HG03575 (cell line): ENCODE results near the gene SMAD7.

Source experiments
- ATAC-seq: cut with Tn5 transposase; IDR thresholded peaks from one replicate; pipeline ENCODE4 v1.9.1; 2021; ENCODE audit not compliant: unreplicated experiment, insufficient number of reproducible peaks, low FRiP score; ENCODE audit errors: extremely low read depth

Gene SMAD7

GRCh38 chr18:48988508-48989303 lies 37.9 kb upstream of the SMAD7 start:
- no peak for ATAC-seq

- ATAC-seq, result no peak
Measured at GRCh38 chr18:48987821-48988220, 37.1 kb upstream of the SMAD7 start.

- no peak for ATAC-seq
Measured at GRCh38 chr18:48986851-48987761, 36.3 kb upstream of the SMAD7 start.

GRCh38 chr18:48985161-48985560 lies 34.4 kb upstream of the SMAD7 start:
- ATAC-seq, result no peak

- ATAC-seq, result no peak
Measured at GRCh38 chr18:48983793-48984437, 33.1 kb upstream of the SMAD7 start.

GRCh38 chr18:48982266-48982665 lies 31.5 kb upstream of the SMAD7 start:
- ATAC-seq, result no peak

GRCh38 chr18:48979944-48980890 lies 29.5 kb upstream of the SMAD7 start:
- ATAC-seq, result no peak

GRCh38 chr18:48977914-48978313 lies 27.1 kb upstream of the SMAD7 start:
- ATAC-seq, result no peak

GRCh38 chr18:48975817-48976649 lies 25.3 kb upstream of the SMAD7 start:
- no peak for ATAC-seq

- ATAC-seq, result no peak
Measured at GRCh38 chr18:48975120-48975816, 24.5 kb upstream of the SMAD7 start.

GRCh38 chr18:48974304-48975119 lies 23.7 kb upstream of the SMAD7 start:
- ATAC-seq, result no peak

GRCh38 chr18:48973731-48974130 lies 23.0 kb upstream of the SMAD7 start:
- ATAC-seq, result no peak

GRCh38 chr18:48968412-48969215 lies 17.8 kb upstream of the SMAD7 start:
- ATAC-seq, result no peak

GRCh38 chr18:48967545-48967944 lies 16.8 kb upstream of the SMAD7 start:
- ATAC-seq, result no peak

GRCh38 chr18:48966523-48966922 lies 15.8 kb upstream of the SMAD7 start:
- no peak for ATAC-seq
